Esophagus mucosa (tissue), 1 donor: ENCODE results near the gene DGKH. TPM values are rescaled to one million over a fixed set of nuclear protein-coding genes. Genes with fewer than 3 reads are reported as not detected.
"Not testable (repeated sequence)": the region's sequence is repeated elsewhere in the genome, so short reads cannot be mapped to it uniquely, and the experiment has no call there.

Experiments
- ATAC-seq: fragments of 200-7000 bp; cut with Tn5 transposase; one replicate; pipeline ENCODE4 v1.9.1; 2020
- total RNA-seq: library from RNA; stranded (reverse); gene quantifications from one replicate; pipeline ENCODE4 v1.2.4, GENCODE V29; 2023
- donor health status: DM: yes; HTN: yes; CAD: no.

DGKH gene
- total RNA-seq, 1 donor from 2014 or later: 15.9 TPM

DNA sequence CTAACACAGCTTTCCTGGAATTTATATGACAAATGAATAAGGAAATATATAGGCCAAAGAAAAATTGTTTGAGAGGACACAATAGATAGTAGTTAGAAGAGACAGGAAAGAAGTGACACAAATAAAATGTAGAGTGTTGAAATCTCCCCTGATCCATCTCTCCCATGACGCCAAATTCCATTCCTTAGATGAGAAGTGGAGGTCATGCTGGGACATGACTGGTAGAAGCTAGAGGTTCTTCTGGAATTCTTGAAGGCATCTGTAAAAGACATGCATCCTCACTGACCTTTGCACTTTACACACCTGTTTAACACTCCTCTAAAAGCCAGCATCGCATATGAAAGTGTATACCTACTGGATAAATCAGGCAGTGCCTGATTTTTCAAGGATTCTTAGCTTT, 67.8 kb downstream of the DGKH start:
- peak; percentile 36 for ATAC-seq

DNA sequence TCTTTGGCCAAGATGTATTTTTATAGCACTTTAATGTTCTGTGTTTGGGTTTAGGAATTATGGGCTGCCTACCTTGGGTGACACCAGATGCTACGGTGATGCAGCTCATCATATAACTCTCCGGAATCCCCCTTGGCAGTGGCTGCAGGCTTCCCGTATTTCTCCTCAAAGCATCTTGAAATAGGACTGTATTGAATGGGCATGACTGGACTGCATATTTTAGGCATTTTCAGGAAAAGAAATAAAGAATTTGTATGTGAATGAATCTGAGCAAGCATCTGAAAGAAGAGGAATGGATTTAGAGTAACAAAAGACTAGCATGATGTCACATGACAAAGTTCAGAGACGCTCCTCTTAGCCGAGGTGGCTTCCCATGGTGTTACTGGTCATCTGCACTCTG, 70.6 kb downstream of the DGKH start:
- no peak for ATAC-seq

DNA sequence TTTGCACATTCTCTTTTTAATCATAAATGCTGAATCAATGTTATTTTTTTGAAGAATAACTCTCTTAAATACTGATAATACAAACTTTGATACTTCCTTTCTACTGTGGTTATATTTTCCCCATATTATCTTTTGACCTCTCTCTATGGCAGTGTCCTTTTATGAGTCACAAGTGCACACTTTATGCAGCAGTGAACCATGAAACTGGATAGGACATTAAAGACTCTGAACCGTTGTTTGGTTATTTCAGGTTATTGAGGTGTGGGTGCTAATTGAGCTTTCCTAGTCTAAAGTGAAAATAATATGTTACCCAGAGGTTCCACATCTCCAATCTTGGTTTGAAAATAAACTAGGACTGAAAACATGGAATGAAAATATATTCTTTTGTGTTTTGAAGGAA, 71.4 kb downstream of the DGKH start:
- ATAC-seq: no peak

DNA sequence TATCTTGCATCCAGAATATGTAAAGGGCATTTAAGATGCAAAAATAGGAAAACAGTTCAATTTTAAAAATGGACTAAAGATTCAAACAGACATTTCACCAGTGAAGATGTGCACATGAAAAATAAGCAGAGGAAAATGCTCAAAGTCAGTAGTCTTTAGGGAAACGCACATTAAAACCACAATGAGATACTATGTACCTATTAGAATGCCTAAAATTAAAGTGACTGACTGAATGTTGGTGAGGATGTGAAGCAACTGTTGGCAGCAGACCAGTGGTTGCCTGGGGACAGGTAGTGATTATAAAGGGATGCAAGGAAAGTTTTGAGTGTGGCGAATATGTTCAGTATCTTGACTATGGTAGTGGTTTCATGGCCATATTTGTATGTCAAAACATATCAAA, 75.2 kb downstream of the DGKH start:
- ATAC-seq: no peak

DNA sequence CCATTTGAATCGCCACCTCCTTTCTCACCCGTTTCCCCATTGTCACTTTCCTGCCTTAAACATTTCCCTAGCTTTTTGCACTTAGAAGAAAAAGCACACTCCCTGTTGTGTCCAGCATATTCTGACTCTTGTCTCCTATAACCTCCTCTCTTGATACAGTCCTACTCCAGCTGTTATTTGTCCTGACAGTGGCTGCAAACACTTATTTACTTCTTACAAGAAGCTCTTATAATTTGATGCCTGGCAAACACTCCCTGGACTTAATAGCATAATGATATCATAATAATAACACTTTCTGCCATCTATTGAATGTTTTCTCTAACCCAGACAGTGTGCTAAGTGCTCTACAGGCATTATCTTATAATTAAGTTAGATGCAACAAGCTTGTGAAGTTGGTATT, 76.6 kb downstream of the DGKH start:
- ATAC-seq: no peak

DNA sequence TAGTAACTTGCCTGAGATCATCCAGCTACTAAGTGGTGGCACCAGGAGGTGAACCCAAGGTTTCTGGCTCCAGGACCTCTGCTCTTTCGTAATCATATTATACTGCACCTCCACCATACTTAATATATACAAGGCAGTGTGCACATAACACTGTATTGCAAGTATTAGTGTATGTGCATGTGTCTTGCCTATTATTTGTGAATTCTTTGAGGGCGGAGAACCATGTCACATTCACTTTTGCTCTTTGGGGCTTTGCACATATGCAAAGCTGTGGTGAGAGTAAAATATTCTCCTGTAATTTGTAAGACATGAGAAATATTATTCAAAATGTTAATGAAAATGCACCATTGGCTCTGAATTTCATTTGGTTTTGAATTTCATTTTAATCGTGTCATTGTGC, 78.6 kb downstream of the DGKH start:
- no peak for ATAC-seq

DNA sequence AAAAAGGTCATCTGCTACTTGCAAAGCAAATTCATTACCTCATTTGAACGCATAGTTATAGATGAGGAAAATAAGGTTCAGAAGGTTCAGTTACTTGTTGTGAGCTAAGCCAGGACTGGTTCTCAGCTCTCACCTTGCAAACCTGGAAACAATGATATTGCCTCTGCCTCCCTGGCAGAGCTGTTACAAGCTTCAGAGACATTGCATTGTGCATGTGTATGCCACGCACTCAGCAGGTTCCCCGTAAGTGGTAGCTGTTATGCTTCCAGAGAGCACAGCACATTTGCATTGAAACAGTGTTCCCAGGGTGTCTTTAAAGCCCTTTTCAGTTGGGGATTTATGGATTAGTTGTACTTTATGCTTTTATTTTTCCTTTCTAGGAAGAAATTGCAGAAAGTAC, 80.6 kb downstream of the DGKH start:
- ATAC-seq: no peak

DNA sequence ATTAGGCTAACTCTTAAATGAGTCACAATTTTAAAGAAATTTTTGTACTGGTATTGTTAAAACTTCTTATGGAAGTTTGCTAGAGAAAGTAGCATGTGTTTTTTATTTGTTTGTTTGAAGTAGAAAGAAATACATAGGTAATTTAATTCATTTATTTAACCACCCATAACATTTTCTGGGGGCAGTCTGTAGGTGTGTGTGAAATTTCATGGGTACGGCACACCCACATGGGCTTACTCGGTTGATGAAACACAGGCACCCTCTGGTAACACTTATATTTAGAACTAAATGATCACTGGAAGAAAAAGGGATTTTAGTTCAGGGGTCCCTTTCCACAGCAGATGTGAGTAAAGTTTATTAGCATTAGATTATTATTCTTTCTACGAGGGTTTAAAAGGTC, 88.1 kb downstream of the DGKH start:
- no peak for ATAC-seq

DNA sequence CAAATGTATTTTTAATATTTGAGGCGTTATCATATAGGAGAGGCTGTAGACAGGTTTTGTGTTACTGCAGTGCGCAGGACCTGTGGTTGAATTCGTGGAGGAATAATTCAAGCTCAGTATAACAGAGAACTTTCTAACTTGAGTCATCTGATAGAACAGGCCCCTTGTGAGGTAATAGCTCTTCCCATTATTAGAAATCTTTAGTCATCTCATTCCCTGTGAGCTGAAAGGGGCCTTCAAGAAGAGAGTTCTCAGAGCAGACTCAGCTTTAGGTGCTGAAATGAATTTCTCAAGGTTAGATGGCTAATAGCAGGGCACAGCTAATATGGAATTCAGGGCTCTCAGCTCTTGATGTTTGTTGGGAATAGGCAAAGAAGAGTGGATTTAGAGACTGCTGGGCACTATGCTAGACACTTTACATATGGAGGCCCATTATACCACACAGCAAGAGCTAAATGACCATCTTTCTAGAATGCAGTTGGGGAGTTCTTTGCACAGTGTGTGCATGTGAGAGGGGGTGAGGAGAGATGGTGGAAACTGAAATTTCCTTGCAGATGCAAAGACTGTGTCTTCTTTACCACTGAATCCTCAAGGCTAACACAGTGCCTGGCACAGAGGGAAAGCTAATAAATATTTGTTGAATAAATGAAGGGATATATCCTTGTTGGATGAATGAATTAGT, 89.5 kb downstream of the DGKH start:
- no peak for ATAC-seq

DNA sequence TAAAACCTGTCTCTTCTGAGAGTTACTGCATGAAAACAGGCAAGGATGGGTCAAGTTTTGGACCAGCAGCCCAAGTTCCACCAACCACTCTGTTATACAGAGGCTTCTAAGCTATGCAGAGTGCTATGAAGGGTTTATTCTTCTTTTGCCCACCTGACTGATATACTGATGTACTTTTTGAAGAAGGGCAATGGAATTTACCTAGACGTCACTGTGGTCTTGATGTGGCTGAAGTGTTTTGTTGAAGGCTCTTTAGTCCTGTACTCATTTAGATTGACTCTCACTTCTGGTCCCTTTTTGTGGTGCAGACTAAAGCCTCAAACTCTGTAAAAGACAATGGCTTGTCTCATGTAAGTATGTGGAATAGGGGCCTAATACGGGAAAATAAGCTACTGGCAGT, 92.0 kb downstream of the DGKH start:
- ATAC-seq: no peak

DNA sequence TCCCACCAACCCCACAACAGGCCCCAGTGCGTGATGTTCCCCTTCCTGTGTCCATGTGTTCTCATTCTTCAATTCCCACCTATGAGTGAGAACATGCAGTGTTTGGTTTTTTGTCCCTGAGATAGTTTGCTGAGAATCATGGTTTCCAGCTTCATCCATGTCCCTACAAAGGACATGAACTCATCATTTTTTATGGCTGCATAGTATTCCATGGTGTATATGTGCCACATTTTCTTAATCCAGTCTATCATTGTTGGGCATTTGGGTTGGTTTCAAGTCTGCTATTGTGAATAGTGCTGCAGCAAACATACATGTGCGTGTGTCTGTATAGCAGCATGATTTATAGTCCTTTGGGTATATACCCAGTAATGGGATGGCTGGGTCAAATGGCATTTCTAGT, 92.6 kb downstream of the DGKH start:
- ATAC-seq: not testable (repeated sequence)

DNA sequence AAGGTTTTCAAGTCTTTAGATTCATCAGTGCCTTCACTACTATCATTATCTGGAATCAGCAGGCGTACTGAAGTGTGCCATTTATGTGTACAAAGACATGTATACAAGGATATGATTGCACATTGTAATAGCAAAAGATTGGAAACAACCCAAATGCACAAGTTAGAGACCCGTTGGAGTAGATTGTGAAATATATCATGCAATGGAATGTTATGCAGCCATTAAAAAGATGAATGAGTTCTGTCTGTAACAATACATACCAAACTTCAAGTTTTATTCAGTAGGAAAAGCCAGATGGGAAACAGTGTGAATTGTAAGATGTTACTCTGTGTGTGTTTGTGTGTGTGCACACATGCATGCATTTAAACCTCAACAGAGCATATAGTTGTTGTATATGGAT, 97.9 kb downstream of the DGKH start:
- ATAC-seq: no peak

DNA sequence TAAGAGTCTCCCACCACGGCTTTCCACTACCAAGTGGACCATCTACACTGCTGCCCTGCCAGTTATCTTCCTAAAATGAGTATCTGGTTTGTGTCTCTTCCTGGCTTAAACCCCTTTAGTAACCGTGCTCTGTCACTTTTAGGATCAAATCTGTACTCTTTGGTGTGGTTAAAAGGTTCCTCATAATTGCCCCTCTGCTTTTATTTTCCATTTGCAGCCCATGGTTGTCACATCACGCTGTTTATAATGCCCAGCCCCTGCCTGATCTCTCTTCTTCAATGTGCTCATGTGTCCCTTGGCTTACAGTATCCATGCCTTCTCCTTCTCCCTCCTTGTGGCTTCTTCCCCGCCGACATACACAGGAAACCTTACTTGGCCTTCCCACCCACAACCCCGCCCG, 100.1 kb downstream of the DGKH start:
- no peak for ATAC-seq

DNA sequence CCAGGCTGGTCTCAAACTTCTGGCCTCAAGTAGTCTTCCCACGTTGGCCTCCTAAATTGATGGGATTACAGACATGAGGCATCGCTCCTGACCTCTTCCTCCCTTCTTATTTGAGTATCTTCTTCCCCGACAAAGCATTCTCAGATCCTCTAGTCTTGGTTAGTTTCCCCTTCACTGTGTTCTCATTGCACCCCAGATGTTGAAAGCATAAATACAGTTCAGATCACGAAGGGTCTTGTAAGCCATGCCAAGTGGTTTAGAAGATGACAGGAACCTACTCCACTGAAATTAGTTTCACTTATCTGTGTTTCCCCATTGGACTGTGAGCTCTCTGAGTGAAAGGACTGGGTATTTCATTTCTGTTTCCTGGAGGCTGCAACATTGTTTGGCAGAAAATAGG, 100.7 kb downstream of the DGKH start:
- ATAC-seq: no peak

DNA sequence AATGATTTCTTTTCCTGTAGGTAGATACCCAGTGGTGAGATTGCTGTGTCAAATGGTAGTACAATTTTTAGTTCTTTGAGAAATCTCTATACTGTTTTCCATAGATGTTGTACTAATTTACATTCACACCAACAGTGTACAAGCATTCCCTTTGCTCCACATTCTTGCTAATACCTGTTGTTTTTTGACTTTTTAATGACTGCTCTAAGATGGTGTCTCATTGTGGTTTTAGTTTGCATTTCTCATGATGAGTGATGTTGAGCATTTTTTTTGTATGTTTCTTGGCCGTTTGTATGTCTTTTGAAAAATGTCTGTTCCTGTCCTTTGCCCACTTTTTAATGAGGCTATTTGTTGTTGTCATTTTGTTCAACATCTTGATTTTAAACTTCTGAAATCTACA, 103.3 kb downstream of the DGKH start:
- no peak for ATAC-seq

DNA sequence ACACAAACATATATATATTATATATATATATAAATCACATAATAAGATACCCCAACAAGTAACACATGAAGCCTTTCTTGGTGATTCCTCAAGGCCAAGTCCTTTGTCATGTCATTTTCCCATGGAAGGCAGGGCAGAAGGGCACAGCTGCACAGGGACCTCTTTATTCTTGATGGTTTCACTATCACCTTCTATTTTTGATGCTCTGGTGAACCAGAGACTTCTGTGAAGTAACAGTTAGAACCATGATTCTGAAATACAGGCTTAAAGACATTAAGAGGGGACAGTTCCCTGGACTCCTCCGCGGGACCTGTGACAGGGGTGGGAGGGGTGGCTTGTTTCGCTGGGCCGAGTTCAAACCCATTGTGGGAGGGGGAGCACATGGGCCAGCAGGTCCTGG, 104.0 kb downstream of the DGKH start:
- ATAC-seq: no peak

DNA sequence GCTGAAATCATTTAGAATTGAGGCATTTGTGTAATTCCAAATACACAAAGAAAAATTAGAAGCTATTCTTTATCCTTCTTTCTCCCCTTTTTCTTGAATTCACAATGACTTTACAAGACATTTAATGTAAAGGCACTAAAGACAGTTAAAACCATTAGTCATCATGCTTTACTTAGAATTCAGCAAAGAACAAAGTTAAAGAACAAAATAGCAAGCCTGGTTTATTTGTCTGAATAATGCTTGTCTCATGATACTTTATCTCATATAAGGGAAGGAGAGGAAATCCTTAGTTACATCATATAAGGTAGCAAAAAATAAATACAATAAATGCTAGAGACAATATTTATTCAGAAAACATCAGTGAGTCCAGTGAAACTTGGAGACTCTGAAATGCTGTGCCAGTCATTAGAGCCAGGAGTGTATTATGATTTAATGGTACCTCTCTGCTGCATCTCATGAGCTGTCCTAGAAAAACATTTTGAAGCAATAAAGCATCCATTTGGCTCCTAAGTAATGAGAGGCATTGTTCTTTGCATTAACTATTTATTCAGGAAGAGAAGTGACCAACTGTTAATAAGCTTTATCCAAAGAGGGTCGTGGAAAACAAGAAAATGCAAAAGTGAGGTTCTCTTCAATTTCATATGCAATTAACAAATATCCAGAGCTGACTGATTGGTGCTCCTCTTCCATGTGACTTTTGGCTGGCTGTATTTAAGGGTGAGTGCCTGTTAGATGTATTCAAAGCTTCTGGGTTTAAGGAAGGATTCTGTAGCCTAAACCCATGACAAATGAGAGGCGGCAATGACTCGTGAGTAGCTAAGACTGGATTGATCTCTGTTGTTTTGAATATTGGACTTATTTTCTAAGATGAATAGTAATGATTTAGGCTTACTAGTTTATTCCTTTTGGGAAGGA, 105.0 kb downstream of the DGKH start:
- ATAC-seq: no peak

DNA sequence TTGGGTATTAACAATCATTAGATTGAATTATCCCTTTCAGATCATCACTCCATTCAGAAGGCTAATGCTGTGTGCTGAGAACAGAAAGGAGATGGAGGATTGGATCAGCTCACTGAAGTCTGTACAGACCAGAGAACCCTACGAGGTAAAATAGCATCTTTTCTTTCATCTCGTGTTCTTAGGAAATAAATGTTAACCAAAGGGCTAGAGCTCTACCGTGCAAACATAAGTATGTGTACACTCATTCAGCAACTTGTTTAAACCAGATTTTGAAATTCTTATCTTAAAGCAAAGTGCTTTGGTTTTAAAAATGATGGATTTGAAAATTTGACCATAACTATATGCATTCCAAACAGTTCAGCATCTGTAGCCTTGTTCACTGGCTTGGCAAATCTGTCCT, 106.8 kb downstream of the DGKH start:
- ATAC-seq: no peak

DNA sequence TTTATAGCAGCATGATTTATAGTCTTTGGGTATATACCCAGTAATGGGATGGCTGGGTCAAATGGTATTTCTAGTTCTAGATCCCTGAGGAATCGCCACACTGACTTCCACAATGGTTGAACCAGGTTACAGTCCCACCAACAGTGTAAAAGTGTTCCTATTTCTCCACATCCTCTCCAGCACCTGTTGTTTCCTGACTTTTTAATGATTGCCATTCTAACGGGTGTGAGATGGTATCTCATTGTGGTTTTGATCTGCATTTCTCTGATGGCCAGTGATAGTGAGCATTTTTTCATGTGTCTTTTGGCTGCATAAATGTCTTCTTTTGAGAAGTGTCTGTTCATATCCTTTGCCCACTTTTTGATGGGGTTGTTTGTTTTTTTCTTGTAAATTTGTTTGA, 114.9 kb downstream of the DGKH start:
- ATAC-seq: not testable (repeated sequence)

DNA sequence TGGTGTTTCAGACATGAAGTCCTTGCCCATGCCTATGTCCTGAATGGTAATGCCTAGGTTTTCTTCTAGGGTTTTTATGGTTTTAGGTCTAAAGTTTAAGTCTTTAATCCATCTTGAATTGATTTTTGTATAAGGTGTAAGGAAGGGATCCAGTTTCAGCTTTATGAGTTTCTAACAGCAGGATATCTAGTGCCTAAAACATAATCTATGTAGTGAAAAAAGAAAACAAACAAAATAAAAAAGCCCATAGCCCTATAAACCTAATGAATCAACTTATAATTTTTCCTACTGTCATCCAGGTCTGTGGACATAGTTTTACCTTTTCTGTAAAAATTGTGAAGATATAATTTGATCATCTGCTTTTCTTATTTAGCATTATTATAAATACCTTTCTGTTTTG, 115.5 kb downstream of the DGKH start:
- not testable (repeated sequence) for ATAC-seq

DNA sequence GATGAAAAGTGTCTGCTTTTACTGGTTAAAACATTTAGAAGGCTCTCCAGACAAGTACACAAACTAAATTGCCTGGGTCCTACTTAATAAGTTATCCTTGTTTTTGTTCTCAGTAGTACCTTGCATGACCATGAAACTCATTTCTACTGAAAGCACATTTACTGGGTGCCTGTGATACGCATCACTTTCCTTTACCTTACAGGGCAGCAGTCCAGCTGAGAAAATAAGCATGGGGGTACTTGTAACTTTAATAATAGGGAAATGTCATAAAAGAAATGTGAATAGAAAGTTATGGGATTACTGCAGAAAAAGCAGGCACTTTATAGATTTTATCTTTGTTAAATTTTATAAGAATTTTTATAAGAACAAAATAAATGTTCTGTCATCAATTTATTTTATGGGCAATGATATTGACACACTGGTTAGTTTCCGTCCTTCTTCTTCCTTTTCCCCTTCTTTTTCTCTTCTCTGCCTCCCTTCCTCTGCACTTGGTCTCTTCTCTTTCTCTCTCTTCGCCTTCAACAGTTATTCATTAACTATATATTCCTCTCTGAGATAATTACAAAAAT, 116.2 kb downstream of the DGKH start:
- ATAC-seq: no peak

DNA sequence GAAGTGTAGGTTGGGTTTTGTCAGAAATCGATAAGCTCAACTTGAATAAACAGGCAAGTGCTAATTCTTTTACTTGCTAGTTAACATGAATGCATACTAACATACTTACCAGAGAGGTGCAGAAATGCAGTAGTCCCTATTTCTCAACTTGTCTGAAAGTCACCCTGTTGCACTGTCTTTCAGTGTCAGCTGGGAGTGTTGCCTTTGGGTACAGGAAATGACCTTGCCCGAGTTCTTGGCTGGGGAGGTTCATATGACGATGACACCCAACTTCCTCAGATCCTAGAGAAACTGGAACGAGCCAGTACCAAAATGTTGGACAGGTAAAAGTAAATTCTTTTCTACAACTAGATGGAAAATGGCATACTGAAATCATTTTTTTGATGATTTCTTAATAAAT, 120.0 kb downstream of the DGKH start:
- ATAC-seq: no peak

DNA sequence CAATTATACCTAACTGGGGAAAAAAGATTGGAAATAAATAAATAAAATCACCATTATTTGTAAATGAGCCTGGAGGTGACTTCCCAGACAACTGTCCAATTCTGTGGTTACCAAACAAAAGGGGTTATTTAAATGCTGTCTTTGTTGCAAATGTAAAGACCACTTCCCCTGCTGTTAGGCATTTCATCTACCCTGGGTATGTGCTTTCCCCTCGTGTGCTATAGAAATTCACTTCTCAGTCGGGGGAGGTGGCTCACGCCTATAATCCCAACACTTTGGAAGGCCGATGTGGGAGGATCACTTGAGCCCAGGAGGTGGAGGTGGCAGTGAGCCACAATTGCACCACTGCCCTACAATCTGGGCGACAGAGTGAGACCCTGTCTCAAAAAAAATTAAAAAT, 121.6 kb downstream of the DGKH start:
- ATAC-seq: no peak

DNA sequence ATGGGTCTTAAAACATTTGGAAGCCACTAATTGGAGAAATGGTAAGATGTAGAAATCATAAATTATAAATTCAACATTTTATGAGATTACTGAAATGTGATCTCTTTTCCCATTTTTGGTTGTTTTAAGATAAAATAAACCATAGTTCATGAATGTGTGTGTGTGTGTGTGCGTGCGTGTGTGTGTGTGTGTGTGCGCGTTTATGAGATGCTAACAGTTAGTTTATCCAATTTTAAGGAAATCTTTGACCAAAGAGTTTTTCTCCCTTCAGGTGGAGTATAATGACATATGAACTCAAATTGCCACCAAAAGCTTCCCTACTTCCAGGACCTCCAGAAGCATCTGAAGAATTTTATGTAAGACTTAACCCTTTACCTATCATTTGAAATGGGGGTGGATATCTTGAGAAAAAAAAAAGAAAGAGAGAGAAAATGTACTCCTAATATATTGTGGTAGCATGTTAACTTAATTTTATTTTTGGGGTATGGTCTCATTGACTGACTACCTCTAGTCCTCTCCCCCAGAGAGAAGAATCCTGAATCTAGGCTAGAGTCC, 125.4 kb downstream of the DGKH start:
- no peak for ATAC-seq
